Neural cell (in vitro differentiated cells): ENCODE results near the gene TMEM205.

ENCODE experiments used
- EP300 ChIP-seq: fragments of 450-650 bp; conservative IDR thresholded peaks from 2 replicates; pipeline ENCODE4 v1.6.1; 2014; ENCODE audit warnings: antibody characterized with exemption, mild to moderate bottlenecking, moderate library complexity; ENCODE audit not compliant: poor library complexity, severe bottlenecking
- EZH2 ChIP-seq: fragments of 200-600, 300-800 bp; shearing (Covaris generic), sonication (generic); IDR thresholded peaks from 2 replicates; pipeline ENCODE4 v1.6.1; 2014; ENCODE audit warnings: antibody characterized with exemption, low read length, borderline replicate concordance, mild to moderate bottlenecking; ENCODE audit not compliant: insufficient read depth, poor library complexity, severe bottlenecking
- MXI1 ChIP-seq: fragments of 450-650 bp; conservative IDR thresholded peaks from 2 replicates; pipeline ENCODE4 v1.6.1; 2014; ENCODE audit warnings: antibody characterized with exemption, mild to moderate bottlenecking; ENCODE audit not compliant: poor library complexity, severe bottlenecking
- POLR2AphosphoS5 ChIP-seq: IDR thresholded peaks from 2 replicates; pipeline ENCODE4 v1.6.1; 2012
- TAF1 ChIP-seq: IDR thresholded peaks from 2 replicates; pipeline ENCODE4 v1.6.1; 2012; ENCODE audit warnings: low read depth
- TF ChIP-seq, protein P1 (sequence below): fragments of 450-650 bp; IDR thresholded peaks from 2 replicates; pipeline ENCODE4 v1.5.1; 2014; ENCODE audit warnings: antibody characterized with exemption, mild to moderate bottlenecking, moderate library complexity; ENCODE audit not compliant: poor library complexity, severe bottlenecking
- TF ChIP-seq, protein P2 (sequence below): IDR thresholded peaks from 2 replicates; pipeline ENCODE4 v1.6.1; 2012; ENCODE audit warnings: borderline replicate concordance

- TF ChIP-seq, protein P1, sequence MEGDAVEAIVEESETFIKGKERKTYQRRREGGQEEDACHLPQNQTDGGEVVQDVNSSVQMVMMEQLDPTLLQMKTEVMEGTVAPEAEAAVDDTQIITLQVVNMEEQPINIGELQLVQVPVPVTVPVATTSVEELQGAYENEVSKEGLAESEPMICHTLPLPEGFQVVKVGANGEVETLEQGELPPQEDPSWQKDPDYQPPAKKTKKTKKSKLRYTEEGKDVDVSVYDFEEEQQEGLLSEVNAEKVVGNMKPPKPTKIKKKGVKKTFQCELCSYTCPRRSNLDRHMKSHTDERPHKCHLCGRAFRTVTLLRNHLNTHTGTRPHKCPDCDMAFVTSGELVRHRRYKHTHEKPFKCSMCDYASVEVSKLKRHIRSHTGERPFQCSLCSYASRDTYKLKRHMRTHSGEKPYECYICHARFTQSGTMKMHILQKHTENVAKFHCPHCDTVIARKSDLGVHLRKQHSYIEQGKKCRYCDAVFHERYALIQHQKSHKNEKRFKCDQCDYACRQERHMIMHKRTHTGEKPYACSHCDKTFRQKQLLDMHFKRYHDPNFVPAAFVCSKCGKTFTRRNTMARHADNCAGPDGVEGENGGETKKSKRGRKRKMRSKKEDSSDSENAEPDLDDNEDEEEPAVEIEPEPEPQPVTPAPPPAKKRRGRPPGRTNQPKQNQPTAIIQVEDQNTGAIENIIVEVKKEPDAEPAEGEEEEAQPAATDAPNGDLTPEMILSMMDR: no peak
- no peak for TF ChIP-seq EZH2
- no peak for TF ChIP-seq TAF1
- TF ChIP-seq, protein P2, sequence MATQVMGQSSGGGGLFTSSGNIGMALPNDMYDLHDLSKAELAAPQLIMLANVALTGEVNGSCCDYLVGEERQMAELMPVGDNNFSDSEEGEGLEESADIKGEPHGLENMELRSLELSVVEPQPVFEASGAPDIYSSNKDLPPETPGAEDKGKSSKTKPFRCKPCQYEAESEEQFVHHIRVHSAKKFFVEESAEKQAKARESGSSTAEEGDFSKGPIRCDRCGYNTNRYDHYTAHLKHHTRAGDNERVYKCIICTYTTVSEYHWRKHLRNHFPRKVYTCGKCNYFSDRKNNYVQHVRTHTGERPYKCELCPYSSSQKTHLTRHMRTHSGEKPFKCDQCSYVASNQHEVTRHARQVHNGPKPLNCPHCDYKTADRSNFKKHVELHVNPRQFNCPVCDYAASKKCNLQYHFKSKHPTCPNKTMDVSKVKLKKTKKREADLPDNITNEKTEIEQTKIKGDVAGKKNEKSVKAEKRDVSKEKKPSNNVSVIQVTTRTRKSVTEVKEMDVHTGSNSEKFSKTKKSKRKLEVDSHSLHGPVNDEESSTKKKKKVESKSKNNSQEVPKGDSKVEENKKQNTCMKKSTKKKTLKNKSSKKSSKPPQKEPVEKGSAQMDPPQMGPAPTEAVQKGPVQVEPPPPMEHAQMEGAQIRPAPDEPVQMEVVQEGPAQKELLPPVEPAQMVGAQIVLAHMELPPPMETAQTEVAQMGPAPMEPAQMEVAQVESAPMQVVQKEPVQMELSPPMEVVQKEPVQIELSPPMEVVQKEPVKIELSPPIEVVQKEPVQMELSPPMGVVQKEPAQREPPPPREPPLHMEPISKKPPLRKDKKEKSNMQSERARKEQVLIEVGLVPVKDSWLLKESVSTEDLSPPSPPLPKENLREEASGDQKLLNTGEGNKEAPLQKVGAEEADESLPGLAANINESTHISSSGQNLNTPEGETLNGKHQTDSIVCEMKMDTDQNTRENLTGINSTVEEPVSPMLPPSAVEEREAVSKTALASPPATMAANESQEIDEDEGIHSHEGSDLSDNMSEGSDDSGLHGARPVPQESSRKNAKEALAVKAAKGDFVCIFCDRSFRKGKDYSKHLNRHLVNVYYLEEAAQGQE: no peak
- TF ChIP-seq POLR2AphosphoS5: no peak
- TF ChIP-seq MXI1: no peak
- no peak for TF ChIP-seq EP300
Measured at GRCh38 chr19:11295665-11296245, 50.3 kb downstream of the TMEM205 start, which contains the start of gene TSPAN16.
